ENCODE data around the gene APOBEC3C.
"Not testable (repeated sequence)": the region's sequence is repeated elsewhere in the genome, so short reads cannot be mapped to it uniquely, and the experiment has no call there.

APOBEC3C gene

GRCh38 chr22:39013942-39014722 lies at the start of gene APOBEC3C:
Gene APOBEC3C (plus strand): TSS chr22:39014257. CDS start chr22:39014363, 106 bp downstream.
- DNase-seq: peak; percentile 85

GRCh38 chr22:38964306-38964705 lies 49.8 kb upstream of the APOBEC3C start:
- DNase-seq: peak; percentile 16

- DNase-seq: peak; percentile 20
Measured at GRCh38 chr22:38964989-38965388, 49.1 kb upstream of the APOBEC3C start.

GRCh38 chr22:38965614-38966379 lies 48.3 kb upstream of the APOBEC3C start:
- peak; percentile 10 for DNase-seq

GRCh38 chr22:38966380-38966702 lies 47.7 kb upstream of the APOBEC3C start:
- peak; percentile 15 for DNase-seq

- peak; percentile 17 for DNase-seq
Measured at GRCh38 chr22:38966942-38967341, 47.1 kb upstream of the APOBEC3C start.

DNA sequence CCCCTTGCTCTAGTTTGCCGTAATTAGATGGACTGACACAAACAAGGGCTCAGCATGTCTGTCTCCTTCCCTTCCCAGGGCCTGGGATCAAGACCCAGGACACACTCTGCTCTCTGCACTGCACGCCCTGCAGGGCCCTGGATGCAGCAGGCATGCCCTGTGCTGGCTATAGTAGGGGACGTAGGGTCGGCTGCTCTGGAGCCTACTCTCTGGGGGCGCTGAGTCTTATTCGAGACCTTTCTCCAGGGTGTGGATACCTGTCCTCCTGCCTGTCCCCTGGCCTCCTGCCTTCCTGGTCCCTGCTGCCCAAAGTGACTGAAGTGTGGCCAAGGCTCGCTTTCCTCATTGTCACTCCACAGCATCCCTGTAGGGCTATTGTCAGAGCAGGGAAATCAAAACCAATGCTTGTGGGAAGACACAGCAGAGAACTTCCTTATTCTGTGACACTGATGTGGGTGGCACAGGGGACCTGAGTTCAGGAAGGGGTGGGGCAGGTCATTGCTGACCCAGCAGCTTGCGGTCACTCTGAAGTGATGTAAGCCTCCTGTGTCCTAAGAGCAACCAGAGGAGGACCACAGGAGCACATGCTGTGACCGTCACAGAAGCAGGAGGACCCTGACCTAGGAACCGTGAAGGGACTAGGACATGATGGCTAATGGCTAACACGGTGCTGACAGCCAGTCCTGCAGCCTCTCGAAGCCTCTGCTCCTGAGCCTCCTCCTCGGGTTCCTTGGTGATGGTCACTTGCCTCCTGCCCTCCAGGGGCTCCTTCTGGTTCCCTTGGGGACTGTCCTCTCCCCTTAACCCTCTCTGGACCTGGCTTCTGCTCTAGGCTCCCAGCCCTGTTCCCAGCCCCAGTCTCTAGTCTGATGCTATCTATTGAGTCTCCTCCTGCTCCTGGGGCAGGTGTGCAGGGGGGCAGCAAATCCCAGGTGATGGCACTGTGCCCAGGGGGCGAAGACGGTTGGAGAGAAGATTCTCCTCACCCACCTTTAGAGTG lies 46.3 kb upstream of the APOBEC3C start:
- DNase-seq: peak; percentile 85

DNA sequence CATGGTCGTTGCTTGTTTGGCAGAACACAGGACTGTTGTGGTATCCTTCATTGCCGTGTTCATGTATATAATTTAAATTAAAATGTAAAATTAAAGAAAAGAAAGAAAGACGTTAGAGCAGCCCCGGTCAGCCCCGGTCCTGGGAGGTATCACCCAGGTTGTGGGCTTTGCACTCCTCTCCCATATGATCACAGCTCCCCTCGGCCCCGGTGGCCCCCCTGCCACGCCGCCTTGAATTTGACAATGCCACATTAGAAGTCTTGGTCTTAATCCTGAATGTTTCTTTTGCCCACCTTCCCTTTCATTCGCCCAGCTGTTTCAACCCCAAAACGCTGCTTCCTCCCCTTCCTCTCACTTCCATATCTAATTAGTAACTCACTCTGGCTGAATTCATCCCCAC lies 45.3 kb upstream of the APOBEC3C start:
- no peak for DNase-seq

DNA sequence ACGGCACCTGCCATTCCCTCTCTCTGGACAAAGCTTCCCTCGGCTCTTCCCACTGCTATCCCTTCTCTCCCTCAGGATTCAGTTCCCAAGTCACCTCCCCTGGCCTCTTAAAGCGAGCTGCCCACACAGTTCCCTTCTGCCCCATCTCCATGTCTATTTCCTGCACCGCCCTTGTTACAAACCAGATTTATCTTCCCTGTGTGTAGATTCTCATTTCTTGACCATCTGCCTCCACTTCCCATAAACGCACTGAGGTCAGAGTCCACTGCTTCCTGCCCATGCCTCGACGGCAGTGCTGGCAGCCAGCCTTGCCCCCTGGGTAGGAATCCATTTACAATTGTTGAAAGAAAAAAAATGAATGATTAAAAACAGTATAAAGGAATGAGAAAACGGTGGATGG lies 43.5 kb upstream of the APOBEC3C start:
- DNase-seq: no peak

DNA sequence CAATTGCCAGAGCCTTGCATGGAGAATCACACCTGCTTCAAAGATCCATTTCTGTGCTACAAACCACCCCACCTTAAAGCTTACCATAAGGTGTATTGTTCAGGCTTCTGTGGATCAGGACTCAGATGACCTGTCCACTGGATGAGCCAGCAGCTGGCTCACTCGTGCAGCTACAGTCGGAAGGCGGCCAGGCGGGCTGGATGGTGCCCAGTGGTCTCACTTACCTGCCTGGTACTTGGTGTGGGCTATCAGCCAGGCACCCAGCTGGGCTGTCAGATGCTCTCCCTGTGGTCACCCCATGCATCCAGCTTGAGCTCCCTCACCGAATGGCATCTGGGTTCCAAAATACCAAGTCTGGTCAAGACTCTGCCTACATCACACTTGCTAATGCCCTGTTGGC lies 42.9 kb upstream of the APOBEC3C start:
- DNase-seq: no peak

DNA sequence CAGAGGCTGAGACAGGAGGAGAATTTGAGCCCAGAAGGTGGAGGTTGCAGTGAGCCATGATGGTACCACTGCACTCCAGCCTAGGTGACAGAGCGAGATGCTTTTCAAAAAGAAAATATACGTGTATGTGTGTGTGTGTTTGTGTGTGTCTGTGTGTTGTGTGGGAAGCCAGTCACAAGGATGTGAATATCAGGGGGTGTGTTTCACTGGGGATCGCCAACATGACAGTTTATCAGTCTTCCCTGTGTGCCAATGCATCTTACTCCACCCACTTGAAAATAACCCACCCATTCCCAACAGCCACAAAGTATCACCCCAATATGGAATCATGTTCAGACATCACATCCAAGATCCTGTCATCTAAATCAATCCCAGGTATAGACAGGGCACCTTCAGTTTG lies 42.3 kb upstream of the APOBEC3C start:
- DNase-seq: no peak

- no peak for DNase-seq
Measured at GRCh38 chr22:38972558-38972957, 41.5 kb upstream of the APOBEC3C start.

DNA sequence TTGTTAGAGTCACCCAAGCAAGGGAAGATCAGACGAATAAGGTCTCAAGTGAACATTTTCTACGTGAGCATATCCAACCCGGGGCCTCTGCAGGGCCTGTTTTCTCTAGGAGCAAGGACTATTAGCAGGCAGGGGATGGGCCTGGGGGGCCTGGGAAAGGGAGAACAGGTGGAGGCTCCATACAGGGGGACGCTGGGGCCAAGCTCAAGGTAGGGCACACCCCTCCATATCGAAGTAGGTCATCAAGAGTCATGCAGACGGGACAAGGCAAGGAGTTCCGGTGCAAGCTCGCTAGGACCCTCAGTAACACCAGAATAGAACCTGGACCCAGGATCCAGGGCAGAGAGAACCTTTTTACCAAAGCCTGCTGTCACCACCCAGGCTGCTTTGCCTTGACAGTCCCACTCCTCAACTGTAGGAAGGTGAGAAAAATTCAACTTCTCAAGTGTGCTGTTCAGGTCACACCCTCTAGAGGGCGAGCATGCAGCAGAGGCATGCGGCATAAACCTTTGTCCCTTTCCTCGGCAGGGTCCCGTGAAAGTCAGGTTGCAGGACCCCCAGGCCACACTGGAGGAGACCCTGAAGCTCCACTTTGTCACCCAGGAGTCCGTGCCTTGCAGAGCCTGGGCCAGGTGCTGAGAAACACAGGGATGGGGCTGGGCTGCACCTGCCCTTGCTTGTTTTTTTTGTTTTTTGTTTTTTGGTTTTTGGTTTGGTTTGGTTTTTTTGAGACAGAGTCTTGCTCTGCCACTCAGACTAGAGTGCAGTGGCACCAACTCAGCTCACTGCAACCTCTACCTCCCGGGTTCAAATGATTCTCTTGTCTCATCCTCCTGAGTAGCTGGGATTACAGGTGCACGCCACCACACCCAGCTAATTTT lies 40.5 kb upstream of the APOBEC3C start:
- DNase-seq: peak; percentile 44

DNA sequence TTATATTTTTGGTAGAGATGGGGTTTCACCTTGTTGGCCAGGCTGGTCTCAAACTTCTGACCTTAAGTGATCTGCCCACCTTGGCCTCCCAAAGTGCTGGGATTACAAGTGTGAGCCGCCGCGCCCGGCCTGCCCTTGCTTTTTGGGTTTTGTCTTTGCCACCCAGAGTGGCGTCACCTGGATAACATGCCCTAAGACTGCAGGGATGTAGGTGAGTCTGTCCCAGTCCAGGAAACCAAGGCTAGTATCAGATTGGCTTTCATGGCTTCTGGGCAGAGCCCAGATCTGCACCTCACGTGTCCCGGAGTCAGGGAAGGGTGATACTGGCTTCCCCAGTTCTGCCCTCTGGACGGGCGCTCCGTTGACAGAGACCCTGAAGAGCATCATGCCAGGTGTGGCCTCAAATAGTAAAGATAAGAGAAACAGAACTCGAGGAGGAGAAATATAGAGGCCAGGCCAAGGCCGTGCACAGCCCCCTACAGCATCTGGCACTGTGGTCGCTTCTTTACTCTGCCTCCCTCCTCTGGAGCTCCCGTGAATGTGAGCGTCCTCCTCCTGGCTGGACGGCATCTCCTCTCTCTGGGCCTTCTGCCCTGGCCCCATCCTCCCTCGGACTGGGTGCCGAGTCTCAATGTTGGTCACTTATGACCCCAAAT lies 39.8 kb upstream of the APOBEC3C start:
- DNase-seq: no peak

DNA sequence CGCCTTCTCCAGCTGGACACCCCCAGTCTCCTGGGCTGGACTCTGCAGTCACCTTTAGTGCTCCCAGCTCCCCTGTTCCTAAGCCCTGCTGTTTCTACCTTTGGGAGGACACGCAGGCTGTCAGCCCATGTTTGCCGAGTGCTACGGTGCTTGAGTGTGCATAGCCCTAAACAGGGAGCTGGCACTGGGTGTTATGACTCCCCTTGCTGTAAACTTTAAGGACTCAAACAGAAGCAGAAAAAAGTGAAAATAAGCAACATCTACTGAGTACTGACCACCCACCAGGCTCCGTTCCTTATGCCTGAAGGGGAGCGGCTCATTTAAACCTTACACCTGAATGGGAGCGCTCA lies 39.3 kb upstream of the APOBEC3C start:
- DNase-seq: no peak

GRCh38 chr22:38977289-38977688 lies 36.8 kb upstream of the APOBEC3C start:
- DNase-seq: not testable (repeated sequence)

DNA sequence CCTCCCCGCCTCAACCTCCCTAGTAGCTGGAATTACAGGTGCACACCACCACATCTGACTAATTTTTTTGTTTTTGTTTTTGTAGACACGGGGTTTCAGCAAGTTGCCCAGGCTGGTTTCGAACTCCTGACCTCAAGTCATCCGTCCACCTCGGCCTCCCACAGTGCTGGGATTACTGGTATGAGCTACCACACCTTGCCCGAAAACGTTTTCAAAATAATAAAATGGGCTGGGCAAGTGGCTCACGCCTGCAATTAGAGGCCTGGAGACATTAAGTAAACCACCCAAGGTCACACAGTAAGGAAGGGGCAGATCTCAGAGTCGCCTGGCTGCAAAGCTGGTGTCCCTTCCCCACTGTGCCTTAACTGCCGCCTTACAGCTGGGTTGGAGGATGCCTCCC lies 33.5 kb upstream of the APOBEC3C start:
- DNase-seq: not testable (repeated sequence)

GRCh38 chr22:38981005-38981991 lies 32.8 kb upstream of the APOBEC3C start:
- no peak for DNase-seq

DNA sequence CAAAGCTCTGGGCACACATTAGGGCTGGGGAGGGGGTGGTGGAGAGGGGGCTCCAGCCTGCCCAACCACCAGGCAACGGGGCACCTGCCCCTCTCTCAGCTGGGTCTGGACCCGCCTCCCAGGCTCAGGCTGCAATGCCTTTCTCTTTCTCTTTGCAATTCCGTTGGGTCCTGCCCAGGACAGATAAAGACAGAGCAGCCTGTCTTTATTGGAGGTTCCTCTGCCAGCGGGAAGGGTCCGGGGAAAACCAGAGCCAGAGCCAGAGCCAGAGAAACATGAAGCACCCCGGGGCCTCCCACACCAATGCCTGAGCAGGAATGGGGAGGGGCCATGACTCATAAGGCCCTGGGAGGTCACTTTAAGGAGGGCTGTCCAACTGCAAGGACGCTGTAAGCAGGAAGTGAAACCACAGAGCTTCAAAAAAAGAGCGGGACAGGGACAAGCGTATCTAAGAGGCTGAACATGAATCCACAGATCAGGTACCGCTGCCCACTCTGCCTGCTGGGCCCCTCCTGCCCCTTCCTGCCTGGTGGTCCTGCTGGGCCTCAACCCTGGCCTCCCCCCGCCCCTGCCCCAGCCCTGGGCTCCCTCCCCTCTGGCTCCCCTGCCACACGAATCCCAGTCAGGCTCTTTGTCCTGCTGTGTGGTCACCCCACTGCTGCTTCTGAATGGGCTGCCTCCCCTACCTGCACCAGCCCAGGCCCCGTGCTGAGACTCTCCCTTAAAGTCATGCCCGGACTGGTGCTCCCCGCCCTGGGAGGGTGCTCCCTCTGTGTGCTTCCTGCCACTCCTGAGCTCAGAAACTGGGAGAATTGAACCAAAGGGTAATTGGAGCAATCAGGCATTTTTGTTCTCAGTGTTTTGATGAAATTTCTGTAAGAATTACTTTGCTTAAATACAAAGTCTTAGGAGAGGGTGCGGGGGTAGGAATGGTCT lies 31.8 kb upstream of the APOBEC3C start, which contains the start of gene APOBEC3B:
TSS of gene APOBEC3B (plus strand) at position 356 of the 936 bp plus-strand sequence. CDS start at position 463, 107 bp downstream.
- peak; percentile 87 for DNase-seq
